GM21529 (cell line): Measurements from ENCODE around the gene PRC1.
A peak's percentile ranks its signal among the peaks of the same experiment; 100 is the strongest.
"Not testable (repeated sequence)": the region's sequence is repeated elsewhere in the genome, so short reads cannot be mapped to it uniquely, and the experiment has no call there.

ENCODE experiments used
- ATAC-seq: cut with Tn5 transposase; IDR thresholded peaks from one replicate; pipeline ENCODE4 v1.9.1; 2021; ENCODE audit not compliant: unreplicated experiment

The PRC1 gene

DNA sequence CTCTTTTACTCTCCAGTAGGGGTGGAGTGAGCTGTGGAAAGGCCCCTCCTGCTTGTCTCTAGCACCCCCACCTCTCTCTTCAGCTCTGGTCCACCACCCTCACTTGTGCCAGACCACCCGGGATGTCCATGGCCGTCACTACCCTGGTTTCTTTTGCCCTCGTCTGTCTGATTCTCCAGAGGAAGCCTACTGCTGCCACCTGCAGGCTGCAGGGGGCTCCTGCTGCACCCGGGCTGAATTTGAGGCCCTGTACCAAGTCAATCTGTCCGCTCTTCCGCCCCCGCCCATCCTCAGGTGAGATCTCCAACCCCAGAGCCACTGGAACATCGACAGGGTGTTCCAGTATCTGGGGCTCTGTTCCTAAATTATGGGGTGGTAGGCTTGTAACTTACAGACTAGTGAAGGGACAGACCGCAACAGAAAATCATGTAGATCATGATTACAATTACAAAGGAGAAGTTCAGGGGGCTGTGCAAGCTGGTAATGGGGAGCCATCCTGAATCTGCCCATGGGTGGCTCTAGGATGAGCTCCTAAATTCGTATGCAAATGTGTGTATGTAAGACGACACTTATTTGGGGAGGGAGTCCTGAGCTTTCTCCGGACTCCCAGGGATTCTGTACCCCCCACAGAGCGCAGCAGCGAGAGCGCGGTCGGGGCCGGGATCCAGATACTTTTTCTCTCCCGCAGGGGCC lies 59.9 kb downstream of the PRC1 start:
- peak; percentile 31 for ATAC-seq

DNA sequence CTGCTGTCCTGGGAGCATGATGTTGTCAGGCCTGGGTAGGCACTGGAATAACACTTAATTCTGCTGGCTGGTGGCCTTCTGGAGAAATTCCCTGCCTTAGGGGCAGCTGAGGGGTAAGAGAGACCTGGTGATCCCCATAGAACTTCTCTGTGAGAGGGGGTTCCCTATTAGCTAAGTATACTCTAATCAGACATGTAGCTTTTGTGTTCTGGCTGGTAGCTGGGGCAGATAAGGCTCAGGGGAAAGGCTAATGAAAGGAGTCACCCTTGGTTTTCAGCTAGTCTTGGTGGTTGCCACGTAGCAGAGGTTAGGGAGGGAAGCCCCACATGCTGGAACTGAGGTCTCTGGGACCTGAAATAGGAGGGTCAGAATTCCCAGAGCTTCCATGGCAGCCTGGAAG lies 61.0 kb downstream of the PRC1 start:
- no peak for ATAC-seq

DNA sequence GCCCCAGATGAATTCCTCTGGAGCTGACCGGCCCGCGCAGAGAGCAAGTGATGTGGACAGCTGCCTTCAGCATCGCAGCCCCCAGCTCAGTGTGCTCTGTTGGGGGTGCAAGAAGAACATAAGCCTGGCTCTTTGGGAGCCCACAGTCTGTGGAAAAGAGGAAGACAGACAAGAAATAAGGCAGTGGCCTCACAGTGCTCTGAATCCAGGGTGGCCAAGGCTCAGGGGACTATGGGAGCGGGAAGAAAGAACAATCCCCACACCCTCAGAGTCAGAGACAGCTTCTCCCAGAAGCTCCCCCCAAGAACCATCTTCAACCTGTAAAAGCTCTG lies 61.7 kb downstream of the PRC1 start:
- ATAC-seq: no peak

DNA sequence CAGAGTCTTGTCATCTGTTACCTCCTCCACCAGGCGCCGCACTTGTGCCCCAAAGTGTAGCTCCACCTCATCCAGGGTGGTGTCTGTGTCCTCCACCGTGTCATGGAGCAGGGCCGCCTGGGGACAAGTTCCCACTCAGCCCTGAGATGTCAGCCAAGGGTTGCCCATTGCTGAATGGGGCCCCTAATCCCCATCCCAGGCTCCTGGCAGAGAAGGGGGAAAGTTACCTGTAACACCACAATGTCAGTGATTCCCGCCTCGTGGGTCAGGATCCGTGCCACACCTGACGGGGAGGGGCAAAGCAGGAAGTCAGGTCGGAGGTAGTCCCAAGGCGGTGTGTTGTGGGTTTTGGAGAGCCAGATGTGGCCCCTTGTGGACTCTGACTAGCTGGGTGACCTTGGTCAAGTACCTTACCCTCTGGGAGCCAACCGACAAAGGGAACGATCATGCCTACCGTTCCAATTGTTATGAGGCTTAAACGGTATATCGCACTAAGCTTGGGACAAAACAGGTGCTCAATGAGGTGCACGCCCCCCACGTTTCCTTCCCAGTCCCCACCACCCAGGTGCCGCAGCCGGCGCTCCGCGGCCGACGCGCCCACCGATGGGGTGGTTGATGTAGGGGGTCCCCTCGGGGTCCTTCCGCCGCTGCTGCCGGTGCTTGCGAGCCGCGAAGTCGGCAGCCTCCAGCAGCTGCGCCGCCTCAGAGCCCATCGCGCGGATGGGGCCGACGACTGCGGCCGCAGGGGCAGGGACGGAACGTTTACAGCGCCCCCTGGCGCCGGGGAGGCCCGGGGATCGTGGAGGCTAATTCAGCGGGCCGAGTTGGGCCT lies 62.3 kb downstream of the PRC1 start, which contains the start of gene HDDC3:
Gene HDDC3 (minus strand): TSS at position 722 of the 832 bp plus-strand sequence. CDS start 9 bp downstream, at position 713.
- peak; percentile 46 for ATAC-seq

DNA sequence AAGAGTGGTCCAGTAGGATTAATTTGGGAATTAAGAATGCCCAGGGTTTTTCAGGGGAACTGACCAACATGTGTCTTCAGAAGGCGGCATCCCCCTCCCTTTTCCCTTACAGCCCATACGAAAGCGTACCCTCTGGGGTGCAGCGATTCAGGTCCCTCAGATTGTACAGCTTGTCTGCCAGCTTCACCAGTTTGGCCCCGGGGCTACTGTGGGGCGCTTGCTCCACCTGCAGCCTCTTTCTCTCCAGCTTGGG lies 62.8 kb downstream of the PRC1 start:
- no peak for ATAC-seq

DNA sequence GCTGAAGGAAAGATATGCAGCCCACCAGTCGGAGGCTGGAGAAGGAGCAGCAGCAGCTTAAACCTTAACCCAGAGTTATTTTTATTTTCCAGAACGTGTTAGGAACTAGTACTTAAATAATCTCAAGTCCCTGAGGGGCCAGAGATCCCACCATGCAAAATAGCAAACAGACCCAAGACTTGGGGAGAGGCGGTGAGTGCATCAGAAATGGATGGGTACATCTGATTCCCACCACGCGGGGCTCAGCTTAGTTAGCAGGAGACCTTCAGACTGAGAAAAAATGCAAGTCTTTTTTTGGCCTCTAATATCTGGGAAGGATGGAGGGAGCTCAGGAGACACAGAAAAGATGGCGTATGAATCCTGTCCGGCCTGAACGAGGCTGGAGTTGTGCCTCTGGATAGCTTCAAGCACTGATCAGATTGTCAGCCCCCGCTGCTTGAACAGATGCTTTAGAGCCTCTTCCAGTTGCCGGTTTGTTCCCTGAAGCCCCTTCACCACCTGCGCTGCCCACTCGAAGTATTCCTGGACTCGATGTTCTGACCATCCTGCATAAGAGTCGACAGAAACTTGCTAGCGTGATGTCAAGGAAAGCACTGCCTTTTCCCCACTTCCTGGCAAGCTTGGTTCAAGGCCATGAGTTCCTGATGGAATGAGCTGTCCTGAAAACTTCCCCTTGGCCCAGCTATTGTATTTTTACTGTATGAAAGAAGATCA lies 63.3 kb downstream of the PRC1 start:
- no peak for ATAC-seq

DNA sequence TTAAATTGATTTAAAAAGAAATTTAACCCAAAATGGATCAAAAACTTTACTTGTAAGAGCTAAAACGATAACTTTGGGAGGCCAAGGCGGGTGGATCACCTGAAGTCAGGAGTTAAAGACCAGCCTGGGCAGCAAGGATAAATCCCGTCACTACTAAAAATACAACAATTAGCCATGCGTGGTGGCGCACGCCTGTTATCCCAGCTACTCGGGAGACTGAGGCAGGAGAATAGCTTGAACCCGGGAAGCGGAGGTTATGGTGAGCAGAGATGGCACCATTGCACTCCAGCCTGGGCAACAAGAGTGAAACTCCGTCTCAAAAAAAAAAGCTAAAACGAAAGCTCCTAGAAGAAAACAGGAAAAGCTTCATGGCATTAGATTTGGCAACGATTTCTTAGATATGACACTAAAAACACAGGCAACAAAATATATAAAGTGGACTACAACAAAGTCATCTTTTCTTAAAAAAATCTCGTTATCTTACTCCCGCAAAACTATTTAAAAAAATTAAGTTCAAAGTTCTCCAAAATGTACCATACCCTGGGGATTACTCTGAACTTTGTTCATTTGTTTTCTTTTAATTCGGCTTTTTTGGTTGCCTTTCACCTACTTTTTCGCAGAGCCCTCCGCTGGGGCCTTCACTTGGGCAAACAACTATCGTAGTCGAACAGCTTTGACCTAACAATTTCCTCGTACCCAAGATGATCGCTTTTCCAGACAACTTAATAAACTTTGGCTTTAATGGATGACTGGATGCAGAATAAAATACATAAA lies 64.9 kb downstream of the PRC1 start:
- ATAC-seq: no peak

DNA sequence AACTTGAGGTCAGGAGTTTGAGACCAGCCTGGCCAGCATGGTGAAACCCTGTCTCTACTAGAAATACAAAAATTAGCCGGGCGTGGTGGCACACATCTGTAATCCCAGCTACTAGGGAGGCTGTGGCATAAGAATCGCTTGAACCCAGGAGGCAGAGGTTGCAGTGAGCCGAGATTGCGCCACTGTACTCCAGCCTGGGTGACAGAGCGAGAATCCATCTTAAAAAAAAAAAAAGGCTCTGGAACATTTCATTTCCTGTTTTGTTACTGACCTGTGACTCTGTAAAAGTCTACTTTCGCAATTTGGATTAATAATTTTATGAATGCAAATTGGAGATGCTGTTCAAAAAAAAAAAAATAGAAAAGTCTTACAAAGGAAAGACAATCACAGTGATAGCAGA lies 66.2 kb downstream of the PRC1 start:
- ATAC-seq: not testable (repeated sequence)

DNA sequence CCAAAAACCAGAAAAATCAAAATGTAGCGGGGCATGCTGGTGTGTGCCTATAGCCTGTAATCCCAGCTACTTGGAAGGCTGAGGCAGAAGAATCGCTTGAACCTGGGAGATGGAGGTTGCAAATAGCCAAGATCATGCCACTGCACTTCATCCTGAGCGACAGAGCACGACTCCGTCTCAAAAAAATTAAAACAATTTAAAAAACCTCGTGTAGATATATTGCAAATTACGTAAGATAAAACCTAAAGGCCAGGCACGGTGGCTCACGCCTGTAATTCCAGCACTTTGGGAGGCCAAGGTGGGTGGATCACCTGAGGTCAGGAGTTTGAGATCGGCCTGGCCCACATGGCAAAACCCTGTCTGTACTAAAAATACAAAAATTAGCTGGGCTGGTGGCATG lies 67.6 kb downstream of the PRC1 start:
- ATAC-seq: not testable (repeated sequence)

DNA sequence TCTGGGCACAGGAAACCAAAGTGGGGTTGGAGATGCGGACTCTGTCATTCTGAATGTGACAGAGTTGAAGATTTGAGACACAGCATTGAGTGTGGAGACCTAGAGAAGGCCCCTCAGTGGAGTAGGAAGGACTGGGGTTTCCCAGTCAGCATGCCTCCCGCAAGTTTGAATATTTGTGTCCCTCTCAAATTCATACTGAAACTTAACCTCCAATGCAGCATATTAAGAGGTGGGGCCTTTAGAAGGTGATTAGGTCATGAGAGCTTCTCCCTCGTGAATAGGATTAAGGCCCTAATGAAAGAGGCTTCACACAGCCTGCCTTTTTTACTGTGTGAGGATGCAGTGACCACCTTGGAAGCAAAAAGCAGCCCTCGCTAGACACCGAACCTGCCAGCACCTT lies 70.0 kb downstream of the PRC1 start:
- peak; percentile 73 for ATAC-seq

DNA sequence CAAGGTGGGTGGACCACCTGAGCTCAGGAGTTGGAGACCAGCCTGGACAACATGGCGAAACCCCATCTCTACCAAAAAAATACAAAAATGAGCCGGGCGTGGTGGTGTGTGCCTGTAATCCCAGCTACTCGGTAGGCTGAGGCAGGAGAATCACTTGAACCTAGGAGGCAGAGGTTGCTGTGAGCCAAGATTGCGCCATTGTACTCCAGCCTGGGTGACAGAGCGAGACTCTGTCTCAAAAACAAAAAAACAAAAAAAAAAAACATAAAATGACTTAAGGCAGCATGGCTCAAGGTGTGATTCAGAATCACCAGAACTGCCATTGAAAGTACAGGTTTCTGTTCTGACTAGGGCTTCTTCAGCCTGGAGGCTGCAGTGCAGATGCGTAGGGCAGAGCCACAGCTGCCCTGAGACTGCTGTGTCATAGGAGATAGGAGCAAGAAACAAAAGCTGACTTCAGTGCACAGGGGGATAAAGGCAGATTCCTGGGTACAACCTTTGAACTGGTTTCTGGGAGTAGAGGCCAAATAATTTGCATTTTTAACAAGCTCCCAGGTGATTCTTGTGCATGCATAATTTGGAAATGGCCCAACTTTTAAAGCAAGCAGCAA lies 71.5 kb downstream of the PRC1 start:
- peak; percentile 82 for ATAC-seq

DNA sequence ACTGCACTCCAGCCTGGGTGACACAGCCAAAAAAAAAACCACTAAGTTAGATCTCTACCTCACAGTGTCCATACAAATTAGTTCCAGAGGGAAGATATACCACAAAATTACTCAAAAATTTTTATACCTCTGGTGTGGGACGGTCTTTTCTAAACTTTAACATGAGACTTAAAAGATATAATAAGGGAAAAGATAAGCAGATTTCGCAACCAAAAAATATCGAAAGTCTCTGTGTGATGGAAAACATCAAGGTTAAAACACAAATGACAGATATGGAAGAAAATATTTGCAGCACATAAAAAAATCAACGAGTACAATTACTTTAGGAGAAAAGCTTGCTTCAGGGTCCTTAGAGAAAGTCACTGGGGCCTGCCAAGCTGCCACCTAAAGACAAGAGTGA lies 72.4 kb downstream of the PRC1 start:
- no peak for ATAC-seq

DNA sequence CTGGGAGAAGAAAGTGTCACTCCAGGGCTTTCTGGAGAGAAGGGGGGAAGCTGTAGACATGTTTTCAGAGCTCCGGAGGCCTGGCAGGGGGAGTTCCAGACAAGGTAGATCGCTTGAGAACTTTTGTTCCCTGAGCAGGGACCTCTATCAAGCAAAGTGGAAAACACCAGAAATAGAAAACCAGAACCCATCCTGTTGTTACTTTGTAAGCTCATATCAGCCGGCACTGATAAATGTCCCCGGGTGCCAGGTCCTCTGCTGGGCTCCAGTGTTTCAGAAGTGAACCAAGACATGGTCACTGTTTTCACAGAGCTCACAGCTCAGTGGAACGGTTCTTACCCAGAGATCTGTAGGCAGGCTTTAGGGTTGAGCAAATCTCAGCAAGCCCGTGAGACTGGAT lies 75.5 kb downstream of the PRC1 start:
- no peak for ATAC-seq

DNA sequence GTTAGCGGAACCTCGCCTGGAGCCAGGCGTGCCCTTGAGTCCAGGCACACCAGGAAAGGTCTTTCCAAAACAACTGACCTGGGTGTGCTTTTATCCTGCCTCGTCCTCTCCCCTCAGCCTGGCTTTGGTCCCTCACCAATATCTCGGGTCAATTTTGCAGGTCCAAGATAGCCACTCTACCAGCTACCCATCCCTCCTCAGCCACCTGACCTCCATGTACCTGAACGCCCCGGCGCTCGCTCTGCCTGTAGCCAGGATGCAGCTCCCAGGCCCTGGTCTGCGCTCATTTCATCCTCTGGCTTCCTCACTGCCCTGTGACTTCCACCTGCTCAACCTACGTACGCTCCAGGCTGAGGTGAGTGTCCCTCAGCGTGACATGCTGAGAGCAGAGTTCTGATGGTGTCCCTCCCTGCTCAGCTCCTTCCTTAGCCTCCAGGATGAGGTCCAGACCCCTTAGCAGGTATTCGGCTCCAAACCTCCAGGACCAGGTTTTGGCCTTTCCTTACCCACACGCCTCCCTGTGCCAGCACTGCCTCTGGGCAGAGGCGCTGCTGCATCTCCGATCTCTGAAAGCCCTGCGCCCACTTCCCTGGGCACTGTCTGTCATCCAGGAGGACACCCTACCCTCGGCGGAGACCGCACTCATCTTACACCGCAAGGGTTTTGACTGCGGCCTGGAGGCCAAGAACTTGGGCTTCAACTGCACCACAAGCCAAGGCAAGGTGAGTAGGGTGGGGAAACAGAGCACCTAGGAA lies 76.1 kb downstream of the PRC1 start:
- ATAC-seq: no peak

DNA sequence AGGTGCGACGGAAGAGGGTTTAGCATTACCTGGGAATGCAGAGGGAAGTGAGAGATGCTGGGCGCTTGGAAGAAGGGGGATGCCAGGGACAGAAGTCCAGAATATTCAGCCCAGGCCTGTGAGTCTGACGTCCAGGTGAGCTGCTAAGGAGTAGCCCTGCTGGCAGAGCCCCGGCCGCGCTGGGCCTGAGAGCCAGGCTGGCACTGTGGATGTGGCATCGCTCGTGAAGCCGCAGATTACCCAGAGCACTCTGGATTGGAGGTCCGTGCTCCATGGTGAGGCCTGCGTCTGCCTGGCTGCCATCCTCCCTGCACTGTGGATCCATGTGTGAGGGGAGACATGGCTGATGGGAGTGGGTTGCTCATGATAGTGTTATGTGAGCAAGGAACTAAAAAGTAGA lies 76.8 kb downstream of the PRC1 start:
- no peak for ATAC-seq

DNA sequence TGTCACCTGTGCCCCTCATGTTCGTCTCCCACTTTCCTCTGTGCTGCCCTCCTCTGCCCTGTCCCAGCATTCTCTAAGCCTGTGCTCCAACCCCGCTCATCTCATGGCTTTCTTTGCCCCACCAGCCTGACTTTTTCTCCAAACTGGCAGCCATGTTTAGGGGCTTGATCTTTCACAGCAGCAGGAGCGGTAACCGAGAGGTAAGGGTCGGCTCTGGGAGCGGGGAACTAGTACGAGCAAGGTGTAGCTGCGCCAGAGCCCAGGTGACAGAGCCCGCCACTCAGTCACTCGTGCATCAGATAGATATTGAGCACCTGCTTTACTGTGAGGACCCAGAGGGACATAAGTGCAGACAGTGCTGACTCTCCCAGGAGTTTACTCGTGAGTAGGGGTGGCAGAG lies 77.9 kb downstream of the PRC1 start:
- no peak for ATAC-seq
